Left ventricle myocardium inferior (tissue), 1 donor: Measurements from ENCODE around the gene LEMD1. TPM values are rescaled to one million over a fixed set of nuclear protein-coding genes. Genes with fewer than 3 reads are reported as not detected.

ENCODE experiments used
- DNase-seq: peaks from one replicate; pipeline ENCODE4 v3.0.0-alpha.2; 2020
- H3K27ac ChIP-seq: fragments of 200-600 bp; replicated peaks from 2 replicates; pipeline ENCODE4 v1.8.0; 2021
- H3K27me3 ChIP-seq: fragments of 200-600 bp; 2 replicates; pipeline ENCODE4 v1.8.0; 2021; ENCODE audit warnings: low read depth
- H3K36me3 ChIP-seq: fragments of 200-600 bp; 2 replicates; pipeline ENCODE4 v1.8.0; 2021
- H3K4me1 ChIP-seq: fragments of 200-600 bp; 2 replicates; pipeline ENCODE4 v1.8.0; 2021
- H3K4me3 ChIP-seq: fragments of 200-600 bp; 2 replicates; pipeline ENCODE4 v1.8.0; 2021; ENCODE audit warnings: mild to moderate bottlenecking, moderate library complexity
- H3K9me3 ChIP-seq: fragments of 200-600 bp; replicated peaks from 2 replicates; pipeline ENCODE4 v1.8.0; 2021
- intact Hi-C: fragments of 100-400 bp; cut with micrococcal nuclease; formaldehyde crosslinking; loops from one replicate; pipeline ENCODE4 v1.11.0; 2022
- total RNA-seq: library from RNA; stranded (reverse); fragmentation: NEBNext Ultra II Directional; extraction: Animal tissue kit (Norgen Biotek cat#: 25700); gene quantifications from one replicate; pipeline ENCODE4 v1.2.1, GENCODE V29; 2021
- TF ChIP-seq, protein P1 (sequence below): fragments of 200-600 bp; IDR thresholded peaks from 2 replicates; pipeline ENCODE4 v1.8.0; 2021; ENCODE audit warnings: antibody characterized with exemption, mild to moderate bottlenecking, borderline replicate concordance
- donor health status: DM: no; HTN: yes; CAD: no; lungs with severe emphysema.

Gene LEMD1
- total RNA-seq, 1 donor from 2014 or later = not detected

- no peak for DNase-seq
- H3K36me3 ChIP-seq = no peaks in the 10 kb centered on the region
- H3K4me3 ChIP-seq = no peak overlapping the region
- peaks cover 48% of the 10 kb centered on the region for H3K4me1 ChIP-seq
- intact Hi-C loops = no loop called here
- peaks cover 21% of the 10 kb centered on the region for H3K27me3 ChIP-seq
- TF ChIP-seq, protein P1, sequence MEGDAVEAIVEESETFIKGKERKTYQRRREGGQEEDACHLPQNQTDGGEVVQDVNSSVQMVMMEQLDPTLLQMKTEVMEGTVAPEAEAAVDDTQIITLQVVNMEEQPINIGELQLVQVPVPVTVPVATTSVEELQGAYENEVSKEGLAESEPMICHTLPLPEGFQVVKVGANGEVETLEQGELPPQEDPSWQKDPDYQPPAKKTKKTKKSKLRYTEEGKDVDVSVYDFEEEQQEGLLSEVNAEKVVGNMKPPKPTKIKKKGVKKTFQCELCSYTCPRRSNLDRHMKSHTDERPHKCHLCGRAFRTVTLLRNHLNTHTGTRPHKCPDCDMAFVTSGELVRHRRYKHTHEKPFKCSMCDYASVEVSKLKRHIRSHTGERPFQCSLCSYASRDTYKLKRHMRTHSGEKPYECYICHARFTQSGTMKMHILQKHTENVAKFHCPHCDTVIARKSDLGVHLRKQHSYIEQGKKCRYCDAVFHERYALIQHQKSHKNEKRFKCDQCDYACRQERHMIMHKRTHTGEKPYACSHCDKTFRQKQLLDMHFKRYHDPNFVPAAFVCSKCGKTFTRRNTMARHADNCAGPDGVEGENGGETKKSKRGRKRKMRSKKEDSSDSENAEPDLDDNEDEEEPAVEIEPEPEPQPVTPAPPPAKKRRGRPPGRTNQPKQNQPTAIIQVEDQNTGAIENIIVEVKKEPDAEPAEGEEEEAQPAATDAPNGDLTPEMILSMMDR = no peak
- no peaks in the 10 kb centered on the region for H3K9me3 ChIP-seq
- no peak overlapping the region for H3K27ac ChIP-seq
These were observed 23.7 kb upstream of the LEMD1 start for GRCh38 chr1:205445646-205445935.

- Histone ChIP-seq H3K27ac (no peak overlapping the region), H3K9me3 (no peaks in the 10 kb centered on the region), H3K27me3 (peaks cover 16% of the 10 kb centered on the region), H3K36me3 (no peaks in the 10 kb centered on the region), H3K4me3 (peak overlapping the region; percentile 33), H3K4me1 (peaks cover 53% of the 10 kb centered on the region)
- no peak for DNase-seq
- intact Hi-C loops = no loop called here
- TF ChIP-seq, protein P1 = no peak
These were observed 23.2 kb upstream of the LEMD1 start for GRCh38 chr1:205444931-205445645.

GRCh38 chr1:205444300-205444930 lies 22.6 kb upstream of the LEMD1 start:
- Histone ChIP-seq H3K27ac (no peak overlapping the region), H3K36me3 (no peaks in the 10 kb centered on the region)

DNA sequence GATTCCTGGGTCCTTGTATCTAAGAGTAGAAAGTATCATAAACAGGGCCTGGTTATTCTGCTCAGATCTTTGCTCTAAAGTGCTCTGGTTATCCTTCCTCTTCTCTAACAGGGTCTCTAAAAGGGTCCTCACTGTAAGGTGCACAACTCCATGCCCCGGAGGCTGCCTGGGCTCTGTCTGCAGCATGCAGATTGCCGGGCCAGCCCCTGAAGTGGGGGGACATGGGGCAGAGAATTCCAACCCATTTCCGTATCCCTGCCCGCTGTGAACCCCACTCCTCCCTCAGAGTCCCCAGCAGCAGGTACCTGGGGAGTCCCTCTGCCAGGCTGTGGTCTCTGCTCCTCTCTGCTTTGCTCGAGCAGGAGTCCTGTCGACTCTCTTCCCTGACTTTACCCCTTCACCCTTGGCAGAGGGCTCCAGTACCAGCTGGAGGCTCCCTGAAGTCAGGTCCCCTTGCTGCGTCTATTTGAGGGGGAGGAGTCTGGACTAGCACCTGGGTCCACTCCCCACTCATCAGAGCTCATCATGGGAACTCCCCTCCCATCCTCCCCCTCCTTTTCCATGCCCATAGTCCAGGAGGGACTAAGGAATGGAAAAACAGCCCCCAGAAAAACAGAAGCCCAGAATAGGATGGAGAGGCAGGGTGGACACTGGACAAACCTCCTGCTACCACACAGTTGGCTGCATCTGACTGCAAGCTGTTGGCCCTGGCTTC lies 21.9 kb upstream of the LEMD1 start:
- no peak overlapping the region for H3K4me3 ChIP-seq
- peaks cover 63% of the 10 kb centered on the region for H3K4me1 ChIP-seq

More at GRCh38 chr1:205444300-205444930, 22.6 kb upstream of the LEMD1 start:
- peaks cover 9% of the 10 kb centered on the region for H3K27me3 ChIP-seq
- H3K4me1 ChIP-seq = peaks cover 56% of the 10 kb centered on the region
- intact Hi-C loops = no loop called here
- TF ChIP-seq, protein P1 = no peak
- no peaks in the 10 kb centered on the region for H3K9me3 ChIP-seq
- H3K4me3 ChIP-seq = peak overlapping the region; percentile 33
- DNase-seq = no peak

DNA sequence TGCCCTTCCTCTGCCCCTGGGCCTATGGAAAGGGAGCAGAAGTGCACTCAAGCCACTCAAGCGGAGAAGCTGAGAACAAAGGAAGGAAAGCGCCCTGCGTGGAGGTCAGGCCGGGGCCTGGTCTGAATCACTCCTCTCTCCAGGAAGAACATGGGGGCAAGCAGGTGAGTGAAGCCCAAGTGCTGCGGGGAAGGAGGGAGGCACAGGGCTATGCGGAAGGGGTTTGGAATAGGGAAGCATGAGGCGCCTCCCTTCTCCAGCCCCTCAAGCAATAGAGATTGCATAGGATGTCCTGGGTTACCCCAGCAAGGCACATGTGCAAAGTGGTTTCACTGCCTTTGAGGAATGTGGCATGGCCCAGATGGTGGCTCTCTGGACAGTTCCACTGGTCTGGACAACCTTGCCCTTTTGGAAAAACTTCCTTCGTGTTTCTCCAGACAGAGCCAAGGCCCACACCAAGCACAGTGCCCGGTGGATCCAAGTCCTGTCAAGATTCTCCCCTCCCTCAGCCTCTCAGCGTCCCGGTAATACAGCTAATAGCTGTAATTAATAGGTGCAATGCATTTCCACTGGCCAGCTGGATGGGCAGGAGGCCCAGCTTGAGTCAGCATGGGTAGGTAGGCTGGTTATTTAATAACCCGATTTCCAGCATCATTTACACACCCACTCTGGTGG lies 20.3 kb upstream of the LEMD1 start:
- intact Hi-C loops = no loop called here
- TF ChIP-seq, protein P1 = no peak
- Histone ChIP-seq H3K36me3 (no peaks in the 10 kb centered on the region), H3K4me1 (peaks cover 67% of the 10 kb centered on the region), H3K9me3 (no peaks in the 10 kb centered on the region), H3K4me3 (no peak overlapping the region), H3K27ac (no peak overlapping the region), H3K27me3 (no peaks in the 10 kb centered on the region)
- no peak for DNase-seq

More for the DNA sequence above, 21.9 kb upstream of the LEMD1 start:
- Histone ChIP-seq H3K36me3 (no peaks in the 10 kb centered on the region), H3K27me3 (peaks cover 3% of the 10 kb centered on the region), H3K27ac (no peak overlapping the region), H3K9me3 (no peaks in the 10 kb centered on the region)
- TF ChIP-seq, protein P1 = no peak
- intact Hi-C loops = no loop called here
- no peak for DNase-seq
